Stomach (tissue), 9 donors: ENCODE results near the gene FSTL4. TPM values are rescaled to one million over a fixed set of nuclear protein-coding genes. Genes with fewer than 3 reads are reported as not detected.

Experiments used
- DNase-seq, 2 donors: peaks; one replicate each; pipeline versions ENCODE4 v3.0.0 to v3.0.0-alpha.2; 2013 to 2019
- H3K27ac ChIP-seq, 5 donors: fragments of 200-600 bp in 4 of 5; sonication (generic) in 4 of 5; one replicate each; pipeline ENCODE4 v1.5.1; 2013 to 2019; ENCODE audit warnings: mild to moderate bottlenecking in 1 of 5, moderate library complexity in 1 of 5
- H3K27me3 ChIP-seq, 3 donors: fragments of 200-600 bp; sonication (generic); one replicate each; pipeline ENCODE4 v1.5.1; 2017 to 2019; ENCODE audit warnings: mixed run types in 1 of 3
- H3K36me3 ChIP-seq, 4 donors: fragments of 200-600 bp; sonication (generic); 1 replicate in 3 of 4; 2 replicates in 1 of 4; pipeline ENCODE4 v1.5.1; 2016 to 2019
- H3K4me1 ChIP-seq, 4 donors: fragments of 200-600 bp; sonication (generic); one replicate each; pipeline ENCODE4 v1.5.1; 2016 to 2019
- H3K4me3 ChIP-seq, 4 donors: fragments of 200-600 bp; sonication (generic) in 3 of 4; one replicate each; pipeline ENCODE4 v1.5.1; 2016 to 2019; ENCODE audit warnings: mild to moderate bottlenecking in 1 of 4
- H3K9me3 ChIP-seq, 4 donors: fragments of 200-600 bp; sonication (generic); one replicate each; pipeline ENCODE4 v1.5.1; 2016 to 2019
- EP300 ChIP-seq: sonication (generic); formaldehyde crosslinking; IDR thresholded peaks from one replicate; pipeline ENCODE4 v1.6.1; 2017; ENCODE audit warnings: antibody characterized with exemption
- POLR2A ChIP-seq, 4 donors: fragments of 450-650 bp; IDR thresholded peaks; one replicate each; pipeline ENCODE4 v1.6.1; 2016; ENCODE audit warnings: antibody characterized with exemption in 4 of 4, control low read depth in 2 of 4, mild to moderate bottlenecking in 1 of 4, moderate library complexity in 1 of 4
- POLR2AphosphoS5 ChIP-seq, 3 donors: sonication (generic); formaldehyde crosslinking; IDR thresholded peaks; one replicate each; pipeline ENCODE4 v1.6.1; 2016; ENCODE audit warnings: antibody characterized with exemption in 3 of 3
- WGBS, 5 donors: extraction: QIAGEN DNeasy Blood & Tissue Kit in 3 of 5; methylation state at CpG; one replicate each; pipeline versions ENCODE4 v1.1.5 to v1.1.7; 2013 to 2018; 5-methylcytosine and 5-hydroxymethylcytosine counted together
- intact Hi-C: fragments of 100-400 bp; cut with DNase I; formaldehyde crosslinking; loops from one replicate; pipeline ENCODE4 v1.15.1; 2023; ENCODE audit warnings: low total_unique reads
- polyA plus RNA-seq, 3 donors: library from polyadenylated mRNA; stranded (reverse); fragments of 200-250 nt; gene quantifications; one replicate each; pipeline ENCODE4 v1.2.3, GENCODE V29; 2013
- total RNA-seq, 5 donors: library from RNA; depleted of rRNA; stranded (reverse); fragments of >200 nt; gene quantifications; one replicate each; pipeline versions ENCODE4 v1.1.0 to v1.2.3, GENCODE V29; 2014 to 2016
- TF ChIP-seq, protein P1 (sequence below), 7 experiments: fragments of 450-650 bp in 4 of 7; fragments of 200-600 bp in 3 of 7; sonication (generic) in 3 of 7; IDR thresholded peaks; one replicate each; pipeline ENCODE4 v1.5.1; 2016 to 2019; ENCODE audit warnings: antibody characterized with exemption in 7 of 7, control low read depth in 2 of 7, mild to moderate bottlenecking in 1 of 7
- donor health status: healthy with polysubstance abuse.
- donor health status: Bipolar disorder and iron deficiency.
- donor health status: healthy.

Gene FSTL4
- total and polyA plus RNA-seq, 8 donors = 0.37 to 0.55 TPM; not detected in 6

DNA sequence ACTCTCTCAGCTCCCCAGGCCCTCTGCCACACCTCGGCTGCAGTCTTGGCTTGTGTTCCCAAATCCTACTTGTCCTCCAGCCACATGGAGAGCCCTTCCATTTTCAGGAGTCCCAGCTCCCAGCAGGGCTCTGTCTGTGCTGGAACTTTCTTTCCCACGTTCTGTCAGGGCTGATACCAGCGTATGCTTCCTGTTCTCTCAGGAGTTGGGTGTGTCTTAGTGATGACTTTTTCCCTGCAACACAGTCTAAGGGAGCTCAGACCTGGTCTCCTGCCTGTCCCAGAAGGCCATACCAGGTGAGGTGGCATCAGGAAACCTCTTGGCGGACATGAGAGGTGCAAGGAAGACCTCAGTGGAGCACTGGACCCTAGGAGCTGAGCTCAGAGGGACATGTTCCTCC, 334.0 kb downstream of the FSTL4 start:
- peak in 1 of 2 donors; percentile 51 for DNase-seq
- TF ChIP-seq POLR2A (IDR thresholded peaks at IDR 0.05) (no peak), EP300 (no peak), POLR2AphosphoS5 (IDR thresholded peaks at IDR 0.05) (no peak)
- TF ChIP-seq, protein P1, sequence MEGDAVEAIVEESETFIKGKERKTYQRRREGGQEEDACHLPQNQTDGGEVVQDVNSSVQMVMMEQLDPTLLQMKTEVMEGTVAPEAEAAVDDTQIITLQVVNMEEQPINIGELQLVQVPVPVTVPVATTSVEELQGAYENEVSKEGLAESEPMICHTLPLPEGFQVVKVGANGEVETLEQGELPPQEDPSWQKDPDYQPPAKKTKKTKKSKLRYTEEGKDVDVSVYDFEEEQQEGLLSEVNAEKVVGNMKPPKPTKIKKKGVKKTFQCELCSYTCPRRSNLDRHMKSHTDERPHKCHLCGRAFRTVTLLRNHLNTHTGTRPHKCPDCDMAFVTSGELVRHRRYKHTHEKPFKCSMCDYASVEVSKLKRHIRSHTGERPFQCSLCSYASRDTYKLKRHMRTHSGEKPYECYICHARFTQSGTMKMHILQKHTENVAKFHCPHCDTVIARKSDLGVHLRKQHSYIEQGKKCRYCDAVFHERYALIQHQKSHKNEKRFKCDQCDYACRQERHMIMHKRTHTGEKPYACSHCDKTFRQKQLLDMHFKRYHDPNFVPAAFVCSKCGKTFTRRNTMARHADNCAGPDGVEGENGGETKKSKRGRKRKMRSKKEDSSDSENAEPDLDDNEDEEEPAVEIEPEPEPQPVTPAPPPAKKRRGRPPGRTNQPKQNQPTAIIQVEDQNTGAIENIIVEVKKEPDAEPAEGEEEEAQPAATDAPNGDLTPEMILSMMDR (IDR thresholded peaks at IDR 0.05) = no peak
- H3K9me3 ChIP-seq = no peaks in the 10 kb centered on the region
- intact Hi-C loops = no loop called here
- H3K36me3 ChIP-seq = no peaks in the 10 kb centered on the region
- no peaks in the 10 kb centered on the region for H3K4me1 ChIP-seq
- no peak overlapping the region for H3K27ac ChIP-seq
- no peak overlapping the region for H3K4me3 ChIP-seq
- WGBS, 5 donors = 62 to 73% (median 68%) methylated on average over 4 of the region's 4 CpGs
- no peaks in the 10 kb centered on the region for H3K27me3 ChIP-seq

GRCh38 chr5:133277744-133278143, 334.6 kb downstream of the FSTL4 start:
- H3K4me1 ChIP-seq = no peaks in the 10 kb centered on the region
- no peak for DNase-seq
- no peaks in the 10 kb centered on the region for H3K9me3 ChIP-seq
- 91 to 96% (median 91%) methylated on average over 8 of the region's 8 CpGs for WGBS, 5 donors
- no peak overlapping the region for H3K27ac ChIP-seq
- no peaks in the 10 kb centered on the region for H3K27me3 ChIP-seq
- H3K4me3 ChIP-seq = no peak overlapping the region
- TF ChIP-seq EP300 (no peak), POLR2AphosphoS5 (IDR thresholded peaks at IDR 0.05) (no peak), POLR2A (IDR thresholded peaks at IDR 0.05) (no peak)
- TF ChIP-seq, protein P1 (IDR thresholded peaks at IDR 0.05) = no peak
- intact Hi-C loops = no loop called here
- no peaks in the 10 kb centered on the region for H3K36me3 ChIP-seq

DNA sequence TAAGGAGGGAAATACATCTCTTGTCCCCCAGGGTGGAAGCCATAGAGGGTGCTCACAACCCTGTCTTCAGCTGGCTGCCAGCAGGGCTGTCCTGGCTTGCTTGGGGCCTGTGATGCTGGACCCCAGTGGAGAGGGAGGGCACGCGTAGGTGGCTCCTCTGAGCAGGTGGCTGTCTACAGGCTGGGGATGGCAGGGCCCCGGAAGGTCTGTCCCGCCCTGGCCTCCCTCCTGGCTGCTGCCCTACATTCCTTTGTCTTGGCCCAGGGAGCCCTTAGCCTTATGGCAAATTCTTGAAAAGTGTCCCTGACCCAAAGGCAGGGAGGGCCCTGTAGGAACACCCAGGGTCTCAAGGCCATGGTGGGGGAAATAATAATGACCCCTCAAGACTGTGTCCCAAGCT, 336.2 kb downstream of the FSTL4 start:
- 82 to 88% (median 84%) methylated on average over 4 of the region's 4 CpGs for WGBS, 5 donors
- TF ChIP-seq, protein P1 (IDR thresholded peaks at IDR 0.05) = no peak
- TF ChIP-seq EP300 (no peak), POLR2AphosphoS5 (IDR thresholded peaks at IDR 0.05) (no peak), POLR2A (IDR thresholded peaks at IDR 0.05) (no peak)

DNA sequence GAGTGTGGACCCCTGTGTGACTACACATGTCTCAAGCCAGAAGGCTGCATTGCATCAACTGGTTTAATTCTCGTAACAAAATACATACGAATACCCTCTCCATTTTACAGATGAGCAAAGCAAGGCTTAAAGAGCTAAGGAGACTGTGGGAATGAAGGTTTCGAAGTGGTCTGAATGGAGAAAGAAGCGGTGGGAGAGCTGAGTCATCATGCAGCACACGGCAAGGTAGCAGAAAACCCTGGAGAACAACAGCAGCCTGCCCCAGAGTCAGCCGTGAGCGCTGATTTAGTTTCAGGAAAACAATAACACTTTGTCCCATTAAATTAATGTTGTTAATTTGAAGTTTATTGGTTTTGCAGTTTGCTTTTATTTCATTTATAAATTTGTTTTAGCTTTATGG, 336.7 kb downstream of the FSTL4 start:
- intact Hi-C loops = no loop called here
- TF ChIP-seq POLR2AphosphoS5 (IDR thresholded peaks at IDR 0.05) = no peak
- TF ChIP-seq, protein P1 (IDR thresholded peaks at IDR 0.05) = no peak
- no peak for TF ChIP-seq POLR2A (IDR thresholded peaks at IDR 0.05)
- TF ChIP-seq EP300 = no peak
- H3K9me3 ChIP-seq = no peaks in the 10 kb centered on the region
- no peak overlapping the region for H3K27ac ChIP-seq
- 89 to 96% (median 94%) methylated on average over 7 of the region's 7 CpGs for WGBS, 5 donors
- no peak for DNase-seq
- no peaks in the 10 kb centered on the region for H3K4me1 ChIP-seq
- no peaks in the 10 kb centered on the region for H3K36me3 ChIP-seq
- no peaks in the 10 kb centered on the region for H3K27me3 ChIP-seq
- no peak overlapping the region for H3K4me3 ChIP-seq

More for the DNA sequence above, 336.2 kb downstream of the FSTL4 start:
- no peaks in the 10 kb centered on the region for H3K4me1 ChIP-seq
- intact Hi-C loops = no loop called here
- H3K27ac ChIP-seq = no peak overlapping the region
- H3K27me3 ChIP-seq = no peaks in the 10 kb centered on the region
- no peak for DNase-seq
- H3K36me3 ChIP-seq = no peaks in the 10 kb centered on the region
- H3K4me3 ChIP-seq = no peak overlapping the region
- H3K9me3 ChIP-seq = no peaks in the 10 kb centered on the region
